ENCODE results near the gene DNAH5.

Gene DNAH5

DNA sequence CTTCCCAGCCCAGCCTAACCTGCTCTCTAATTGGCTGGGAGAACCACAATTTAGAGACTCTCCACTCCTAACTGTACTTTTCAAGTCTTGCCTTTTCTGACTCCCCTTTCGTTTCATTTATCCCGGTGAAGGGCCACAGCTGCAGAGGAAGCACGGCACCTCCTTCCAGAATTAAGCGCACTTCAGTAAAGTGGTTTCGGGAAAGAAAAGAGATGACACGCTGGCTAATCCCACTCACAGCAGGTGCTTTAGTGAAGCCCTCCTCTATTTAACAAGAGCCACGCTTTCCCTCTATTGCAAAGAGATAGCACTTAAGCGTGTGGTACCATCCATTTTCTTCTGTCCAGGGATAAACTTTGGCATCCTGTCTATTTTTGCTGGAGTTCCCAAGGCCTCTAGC lies 4.8 kb downstream of the DNAH5 start:
- TF ChIP-seq EZH2 (IDR thresholded peaks at IDR 0.05; ENCODE audit: borderline replicate concordance, low read length) = no peak
- TF ChIP-seq, protein P1, sequence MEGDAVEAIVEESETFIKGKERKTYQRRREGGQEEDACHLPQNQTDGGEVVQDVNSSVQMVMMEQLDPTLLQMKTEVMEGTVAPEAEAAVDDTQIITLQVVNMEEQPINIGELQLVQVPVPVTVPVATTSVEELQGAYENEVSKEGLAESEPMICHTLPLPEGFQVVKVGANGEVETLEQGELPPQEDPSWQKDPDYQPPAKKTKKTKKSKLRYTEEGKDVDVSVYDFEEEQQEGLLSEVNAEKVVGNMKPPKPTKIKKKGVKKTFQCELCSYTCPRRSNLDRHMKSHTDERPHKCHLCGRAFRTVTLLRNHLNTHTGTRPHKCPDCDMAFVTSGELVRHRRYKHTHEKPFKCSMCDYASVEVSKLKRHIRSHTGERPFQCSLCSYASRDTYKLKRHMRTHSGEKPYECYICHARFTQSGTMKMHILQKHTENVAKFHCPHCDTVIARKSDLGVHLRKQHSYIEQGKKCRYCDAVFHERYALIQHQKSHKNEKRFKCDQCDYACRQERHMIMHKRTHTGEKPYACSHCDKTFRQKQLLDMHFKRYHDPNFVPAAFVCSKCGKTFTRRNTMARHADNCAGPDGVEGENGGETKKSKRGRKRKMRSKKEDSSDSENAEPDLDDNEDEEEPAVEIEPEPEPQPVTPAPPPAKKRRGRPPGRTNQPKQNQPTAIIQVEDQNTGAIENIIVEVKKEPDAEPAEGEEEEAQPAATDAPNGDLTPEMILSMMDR (IDR thresholded peaks at IDR 0.05; ENCODE audit: low read length) = no peak
- Histone ChIP-seq H3K79me2 (ENCODE audit: insufficient read depth, low read length) (no peaks in the 10 kb centered on the region), H3K9ac (ENCODE audit: low read length) (no peak overlapping the region), H3K4me1 (ENCODE audit: insufficient read depth, low read length, severe bottlenecking) (no peaks in the 10 kb centered on the region), H2AFZ (ENCODE audit: low read length) (no peak overlapping the region), H4K20me1 (ENCODE audit: insufficient read depth, low read length) (no peaks in the 10 kb centered on the region), H3K4me3 (ENCODE audit: low read depth, low read length, poor library complexity, severe bottlenecking) (no peak overlapping the region), H3F3A (ENCODE audit: insufficient read depth, low read length) (no peaks in the 10 kb centered on the region), H3K36me3 (ENCODE audit: insufficient read depth, low read length) (no peaks in the 10 kb centered on the region), H3K27ac (ENCODE audit: low read depth, low read length, poor library complexity, severe bottlenecking) (no peak overlapping the region), H3K9me3 (ENCODE audit: low read length) (no peaks in the 10 kb centered on the region), H3K4me2 (ENCODE audit: low read length) (no peak overlapping the region), H3K9me2 (ENCODE audit: low read depth, low read length) (no peaks in the 10 kb centered on the region), H3K27me3 (ENCODE audit: insufficient read depth, low read length) (no peaks in the 10 kb centered on the region)

DNA sequence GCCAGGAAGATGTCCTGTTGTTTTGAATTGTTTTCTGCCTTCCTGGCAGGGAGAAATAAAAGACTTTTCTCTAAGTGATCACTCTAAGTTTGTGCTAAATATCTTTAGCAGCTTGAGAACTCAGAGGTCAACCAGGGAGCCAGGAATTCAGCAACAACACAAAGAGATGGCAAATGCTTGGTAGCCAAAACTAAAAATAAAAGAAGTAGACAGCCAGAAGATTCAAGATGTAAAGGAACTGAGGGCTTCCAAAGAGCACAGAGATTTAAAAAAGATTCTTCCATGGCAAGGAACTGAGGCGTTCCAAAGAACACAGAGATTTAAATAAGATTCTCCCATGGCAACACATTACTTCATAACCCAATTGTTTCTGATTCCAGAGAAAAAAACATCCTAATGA lies 9.6 kb downstream of the DNAH5 start:
- Histone ChIP-seq H3F3A (ENCODE audit: insufficient read depth, low read length) (no peaks in the 10 kb centered on the region), H3K4me1 (ENCODE audit: insufficient read depth, low read length, severe bottlenecking) (no peaks in the 10 kb centered on the region), H3K9me3 (ENCODE audit: low read length) (no peaks in the 10 kb centered on the region), H3K36me3 (ENCODE audit: insufficient read depth, low read length) (no peaks in the 10 kb centered on the region), H3K9me2 (ENCODE audit: low read depth, low read length) (no peaks in the 10 kb centered on the region), H3K79me2 (ENCODE audit: insufficient read depth, low read length) (no peaks in the 10 kb centered on the region), H4K20me1 (ENCODE audit: insufficient read depth, low read length) (no peaks in the 10 kb centered on the region), H3K4me3 (ENCODE audit: low read depth, low read length, poor library complexity, severe bottlenecking) (no peak overlapping the region), H3K27ac (ENCODE audit: low read depth, low read length, poor library complexity, severe bottlenecking) (no peak overlapping the region), H3K27me3 (ENCODE audit: insufficient read depth, low read length) (no peaks in the 10 kb centered on the region), H2AFZ (ENCODE audit: low read length) (no peak overlapping the region), H3K9ac (ENCODE audit: low read length) (no peak overlapping the region), H3K4me2 (ENCODE audit: low read length) (no peak overlapping the region)
- TF ChIP-seq, protein P1 (IDR thresholded peaks at IDR 0.05; ENCODE audit: low read length) = no peak
- TF ChIP-seq EZH2 (IDR thresholded peaks at IDR 0.05; ENCODE audit: borderline replicate concordance, low read length) = no peak

DNA sequence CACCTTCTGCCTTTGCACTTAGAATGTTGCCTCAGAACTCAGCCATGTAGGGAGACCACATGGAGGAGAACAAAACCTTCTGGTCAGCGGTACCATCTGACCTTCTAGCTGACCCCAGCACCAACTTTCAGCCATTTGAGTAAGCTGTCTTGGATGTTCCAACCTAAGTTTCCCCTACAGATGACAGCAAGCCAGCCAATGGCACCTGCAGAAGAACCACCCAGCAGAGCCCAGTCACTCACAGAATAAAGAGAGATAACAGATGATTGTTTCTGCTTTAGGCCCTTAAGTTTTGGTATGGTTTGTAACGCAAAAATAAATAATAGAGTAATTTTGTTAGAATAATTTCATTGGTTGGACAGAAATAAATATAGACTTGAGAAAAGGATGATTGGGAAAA lies 10.4 kb downstream of the DNAH5 start:
- Histone ChIP-seq H3K27me3 (ENCODE audit: insufficient read depth, low read length) (no peaks in the 10 kb centered on the region), H3K79me2 (ENCODE audit: insufficient read depth, low read length) (no peaks in the 10 kb centered on the region), H3K9ac (ENCODE audit: low read length) (no peak overlapping the region), H3K36me3 (ENCODE audit: insufficient read depth, low read length) (no peaks in the 10 kb centered on the region), H3K4me2 (ENCODE audit: low read length) (no peak overlapping the region), H3K4me3 (ENCODE audit: low read depth, low read length, poor library complexity, severe bottlenecking) (no peak overlapping the region), H3K4me1 (ENCODE audit: insufficient read depth, low read length, severe bottlenecking) (no peaks in the 10 kb centered on the region), H3K9me2 (ENCODE audit: low read depth, low read length) (no peaks in the 10 kb centered on the region), H4K20me1 (ENCODE audit: insufficient read depth, low read length) (no peaks in the 10 kb centered on the region), H3K27ac (ENCODE audit: low read depth, low read length, poor library complexity, severe bottlenecking) (no peak overlapping the region), H2AFZ (ENCODE audit: low read length) (no peak overlapping the region), H3K9me3 (ENCODE audit: low read length) (no peaks in the 10 kb centered on the region), H3F3A (ENCODE audit: insufficient read depth, low read length) (no peaks in the 10 kb centered on the region)
- TF ChIP-seq, protein P1 (IDR thresholded peaks at IDR 0.05; ENCODE audit: low read length) = no peak
- TF ChIP-seq EZH2 (IDR thresholded peaks at IDR 0.05; ENCODE audit: borderline replicate concordance, low read length) = no peak
